GM12878 (cell line): Measurements from ENCODE around the gene SCN5A. TPM values are rescaled to one million over a fixed set of nuclear protein-coding genes. Genes with fewer than 3 reads are reported as not detected.

Experiments
- ATAC-seq: fragments of 200-7000 bp; cut with Tn5 transposase; 3 replicates; pipeline ENCODE4 v1.9.1; 2020; ENCODE audit warnings: mild to moderate bottlenecking, moderate library complexity
- BruUV-seq: library from RNA; stranded (reverse); fragments of 400-500 nt; replicated peaks from 2 replicates; lab custom pipeline; 2021; lab: Mats Ljungman, UMichigan
- CTCF ChIA-PET: fragments of 300-600 bp; sonication (Branson Sonifier 250); formaldehyde crosslinking; extraction: SDS; loops from one replicate; lab custom pipeline; 2021; ENCODE audit warnings: inconsistent platforms; lab: Yijun Ruan, JAX
- POLR2A ChIA-PET: fragments of 350-600 bp; formaldehyde crosslinking; extraction: SDS; loops from one replicate; lab custom pipeline; 2021; ENCODE audit warnings: inconsistent platforms; lab: Charles Lee
- RAD21 ChIA-PET: fragments of 300-600 bp; sonication (Branson Sonifier 250); formaldehyde crosslinking; loops from one replicate; lab custom pipeline; 2023; ENCODE audit warnings: antibody characterized with exemption; ENCODE audit not compliant: unreplicated experiment; lab: Charles Lee
- SMC1A ChIA-PET: fragments of 300-600 bp; sonication (Branson Sonifier 250); formaldehyde crosslinking; loops from one replicate; lab custom pipeline; 2023; ENCODE audit not compliant: unreplicated experiment, uncharacterized antibody; lab: Charles Lee
- DNase-seq: peaks from one replicate; pipeline ENCODE4 v3.0.0-alpha.2; 2011; ENCODE audit warnings: low read depth, low spot score
- FAIRE-seq: peaks from 3 replicates; lab custom pipeline; 2011; peaks lifted over from hg19 to GRCh38; lab: Jason Lieb, UNC
- H2AFZ ChIP-seq: 2 replicates; pipeline ENCODE4 v1.6.0; 2011; ENCODE audit warnings: low read depth, low read length, control low read depth; ENCODE audit not compliant: control insufficient read depth
- H3K27ac ChIP-seq: 2 replicates; pipeline ENCODE4 v1.5.1; 2011; ENCODE audit warnings: control low read depth; ENCODE audit not compliant: control insufficient read depth, insufficient read depth
- H3K27me3 ChIP-seq, 2 experiments: replicated peaks in 1 of 2; 2 replicates each; pipeline versions ENCODE4 v1.6.0 to v1.6.1; 2011; ENCODE audit warnings: low read length in 1 of 2; ENCODE audit not compliant: control insufficient read depth in 2 of 2, insufficient read depth in 2 of 2
- H3K36me3 ChIP-seq, 2 experiments: 2 replicates each; pipeline ENCODE4 v1.5.1; 2011; ENCODE audit warnings: low read length in 1 of 2; ENCODE audit not compliant: control insufficient read depth in 2 of 2, insufficient read depth in 2 of 2
- H3K4me1 ChIP-seq: 2 replicates; pipeline ENCODE4 v1.6.1; 2011; ENCODE audit warnings: mild to moderate bottlenecking, low read length, moderate library complexity, mixed read lengths; ENCODE audit not compliant: control insufficient read depth, insufficient read depth
- H3K4me2 ChIP-seq: 2 replicates; pipeline ENCODE4 v1.6.0; 2011; ENCODE audit warnings: control low read depth; ENCODE audit not compliant: control insufficient read depth, insufficient read depth
- H3K4me3 ChIP-seq: fragments of 200-600 bp; sonication (generic); 2 replicates; pipeline ENCODE4 v1.5.1; 2016
- H3K79me2 ChIP-seq: 2 replicates; pipeline ENCODE4 v1.6.0; 2011; ENCODE audit warnings: low read length; ENCODE audit not compliant: control insufficient read depth, insufficient read depth
- H3K9ac ChIP-seq: 2 replicates; pipeline ENCODE4 v1.8.0; 2011; ENCODE audit warnings: low read length, control low read depth, mixed read lengths; ENCODE audit not compliant: control insufficient read depth, insufficient read depth
- H3K9me3 ChIP-seq: replicated peaks from 3 replicates; pipeline ENCODE4 v1.5.1; 2011; ENCODE audit warnings: mild to moderate bottlenecking, low read length; ENCODE audit not compliant: control insufficient read depth, insufficient read depth
- H4K20me1 ChIP-seq: 2 replicates; pipeline ENCODE4 v1.6.0; 2011; ENCODE audit not compliant: control insufficient read depth, insufficient read depth
- GABPA ChIP-seq: IDR thresholded peaks from 2 replicates; pipeline ENCODE4 v1.6.1; 2014; ENCODE audit warnings: antibody characterized with exemption, low read depth, mild to moderate bottlenecking, inconsistent platforms
- STAT3 ChIP-seq: IDR thresholded peaks from 2 replicates; pipeline ENCODE4 v1.6.1; 2011; ENCODE audit warnings: low read depth, low read length, improper control_type of control experiment
- WGBS: methylation state at CpG from one replicate; pipeline ENCODE4 v1.1.6; 2016; ENCODE audit warnings: low lambda C conversion rate; ENCODE audit not compliant: insufficient replicate concordance, insufficient coverage; ENCODE audit errors: missing lambda C conversion rate; 5-methylcytosine and 5-hydroxymethylcytosine counted together
- in situ Hi-C: fragments of 300-500 bp; cut with MboI; formaldehyde crosslinking; loops from 9 replicates; pipeline ENCODE4 v1.14.3; 2018; ENCODE audit warnings: mixed read lengths
- intact Hi-C: fragments of 100-400 bp; cut with micrococcal nuclease; formaldehyde crosslinking; loops from one replicate; pipeline ENCODE4 v1.14.2; 2022; ENCODE audit not compliant: unreplicated experiment
- polyA plus RNA-seq, 11 experiments: library from polyadenylated mRNA; depleted of rRNA in 4 of 11; unstranded in 6 of 11; stranded (reverse) in 5 of 11; fragments of >200 nt; fragmentation: Nextera tagmentation in 4 of 11; fragmentation: Illumina TruSeq in 1 of 11; extraction: Ambion mirVana in 4 of 11; extraction: Trizol in 1 of 11; gene quantifications; 1 replicate in 1 of 11; 2 replicates in 10 of 11; pipeline versions ENCODE4 v1.2.1 to v1.2.3, GENCODE V29; 2011 to 2016; ENCODE audit warnings: inconsistent platforms in 2 of 11, missing spikeins in 2 of 11, low read depth in 1 of 11
- total RNA-seq, 4 experiments: library from RNA; depleted of rRNA in 3 of 4; stranded (reverse); fragments of >200 nt in 3 of 4; fragmentation: Illumina TruSeq in 1 of 4; extraction: Trizol in 1 of 4; gene quantifications; 2 replicates each; pipeline versions ENCODE4 v1.2.1 to v1.2.3, GENCODE V29; 2013 to 2021
- TF ChIP-seq, protein P1 (sequence below): IDR thresholded peaks from 2 replicates; pipeline ENCODE4 v1.6.1; 2011; ENCODE audit warnings: borderline replicate concordance, low read depth, mild to moderate bottlenecking, moderate library complexity, low read length; ENCODE audit not compliant: insufficient read depth, poor library complexity, severe bottlenecking
- TF ChIP-seq, protein P2 (sequence below): fragments of 450-650 bp; IDR thresholded peaks from 2 replicates; pipeline ENCODE4 v1.6.1; 2014; ENCODE audit warnings: mild to moderate bottlenecking

The SCN5A gene
- total and polyA plus RNA-seq, 10 of the 15 experiments (the other 5 are each of a cell fraction or from before 2014, with no cell fraction given): not detected

DNA sequence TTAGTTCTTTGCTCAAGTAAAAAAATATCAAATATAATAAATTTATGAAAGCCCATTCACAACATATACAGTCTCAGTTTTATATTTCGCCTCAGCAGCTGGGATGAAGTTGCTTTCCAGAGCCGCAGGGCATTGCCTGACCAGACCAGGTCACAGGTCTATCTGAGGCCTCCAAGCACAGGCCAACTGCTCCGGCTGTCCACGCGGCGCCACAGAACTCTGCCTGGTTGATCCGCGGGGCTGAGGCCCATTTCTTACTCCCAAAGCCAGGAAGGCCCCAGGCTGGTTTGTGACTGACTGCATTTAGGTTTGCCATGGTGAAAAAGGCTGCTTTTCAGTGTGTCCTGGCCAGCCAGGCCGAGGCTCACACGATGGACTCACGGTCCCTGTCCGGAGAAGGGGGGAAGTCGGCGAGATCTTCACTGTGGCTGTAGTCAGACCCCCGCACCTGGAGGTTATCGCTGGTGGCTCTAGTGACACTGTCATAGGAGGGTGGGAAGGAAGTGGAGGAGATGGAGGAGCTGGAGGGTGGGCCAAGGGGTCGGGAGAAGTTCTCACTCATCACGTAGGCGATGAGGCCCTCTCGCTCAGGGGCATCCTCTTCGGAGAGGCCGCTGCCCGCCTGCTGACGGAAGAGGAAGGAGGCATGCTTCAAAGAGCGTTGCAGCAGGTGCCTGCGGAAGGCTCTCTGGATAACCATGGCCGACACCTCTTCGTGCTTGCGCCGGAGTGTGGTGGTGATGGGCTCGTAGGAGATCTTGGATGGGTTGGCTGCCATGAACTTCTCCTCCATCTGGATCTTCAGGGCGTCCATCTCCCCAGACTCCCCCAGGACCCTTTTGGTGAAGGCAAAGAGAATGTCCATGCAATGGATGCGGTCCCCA is 99.3 kb downstream of the SCN5A start:
- BruUV-seq: no TSS peak
- H3K4me2 ChIP-seq: no peak overlapping the region
- ChIA-PET RAD21 (no interaction called here), POLR2A (no interaction called here), CTCF (no interaction called here)
- H3K4me3 ChIP-seq: no peak overlapping the region
- H3K9ac ChIP-seq: no peak overlapping the region
- no peaks in the 10 kb centered on the region for H4K20me1 ChIP-seq
- H2AFZ ChIP-seq: no peak overlapping the region
- FAIRE-seq (no peak), ATAC-seq (no peak)
- no peak overlapping the region for H3K27ac ChIP-seq
- no peaks in the 10 kb centered on the region for H3K4me1 ChIP-seq
- in situ Hi-C loops (no loop called here), intact Hi-C loops (no loop called here)
- H3K36me3 ChIP-seq: no peaks in the 10 kb centered on the region
- H3K9me3 ChIP-seq: no peaks in the 10 kb centered on the region; the same call in 2 of the 3 replicates
- no peaks in the 10 kb centered on the region for H3K27me3 ChIP-seq
- TF ChIP-seq, protein P1, sequence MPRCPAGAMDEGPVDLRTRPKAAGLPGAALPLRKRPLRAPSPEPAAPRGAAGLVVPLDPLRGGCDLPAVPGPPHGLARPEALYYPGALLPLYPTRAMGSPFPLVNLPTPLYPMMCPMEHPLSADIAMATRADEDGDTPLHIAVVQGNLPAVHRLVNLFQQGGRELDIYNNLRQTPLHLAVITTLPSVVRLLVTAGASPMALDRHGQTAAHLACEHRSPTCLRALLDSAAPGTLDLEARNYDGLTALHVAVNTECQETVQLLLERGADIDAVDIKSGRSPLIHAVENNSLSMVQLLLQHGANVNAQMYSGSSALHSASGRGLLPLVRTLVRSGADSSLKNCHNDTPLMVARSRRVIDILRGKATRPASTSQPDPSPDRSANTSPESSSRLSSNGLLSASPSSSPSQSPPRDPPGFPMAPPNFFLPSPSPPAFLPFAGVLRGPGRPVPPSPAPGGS: no peak
- no peak for TF ChIP-seq GABPA
- no peak for TF ChIP-seq STAT3
- TF ChIP-seq, protein P2, sequence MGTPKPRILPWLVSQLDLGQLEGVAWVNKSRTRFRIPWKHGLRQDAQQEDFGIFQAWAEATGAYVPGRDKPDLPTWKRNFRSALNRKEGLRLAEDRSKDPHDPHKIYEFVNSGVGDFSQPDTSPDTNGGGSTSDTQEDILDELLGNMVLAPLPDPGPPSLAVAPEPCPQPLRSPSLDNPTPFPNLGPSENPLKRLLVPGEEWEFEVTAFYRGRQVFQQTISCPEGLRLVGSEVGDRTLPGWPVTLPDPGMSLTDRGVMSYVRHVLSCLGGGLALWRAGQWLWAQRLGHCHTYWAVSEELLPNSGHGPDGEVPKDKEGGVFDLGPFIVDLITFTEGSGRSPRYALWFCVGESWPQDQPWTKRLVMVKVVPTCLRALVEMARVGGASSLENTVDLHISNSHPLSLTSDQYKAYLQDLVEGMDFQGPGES: no peak
- TF ChIP-seq, all 136 proteins: peak for 0
- no peak for DNase-seq
- 67% methylated on average over 33 of the region's 33 CpGs for WGBS
- SMC1A ChIA-PET: no interaction called here
- no peaks in the 10 kb centered on the region for H3K79me2 ChIP-seq
